ENCODE measurements around the gene METTL2A.

The METTL2A gene, protein sequence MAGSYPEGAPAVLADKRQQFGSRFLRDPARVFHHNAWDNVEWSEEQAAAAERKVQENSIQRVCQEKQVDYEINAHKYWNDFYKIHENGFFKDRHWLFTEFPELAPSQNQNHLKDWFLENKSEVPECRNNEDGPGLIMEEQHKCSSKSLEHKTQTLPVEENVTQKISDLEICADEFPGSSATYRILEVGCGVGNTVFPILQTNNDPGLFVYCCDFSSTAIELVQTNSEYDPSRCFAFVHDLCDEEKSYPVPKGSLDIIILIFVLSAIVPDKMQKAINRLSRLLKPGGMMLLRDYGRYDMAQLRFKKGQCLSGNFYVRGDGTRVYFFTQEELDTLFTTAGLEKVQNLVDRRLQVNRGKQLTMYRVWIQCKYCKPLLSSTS

DNA sequence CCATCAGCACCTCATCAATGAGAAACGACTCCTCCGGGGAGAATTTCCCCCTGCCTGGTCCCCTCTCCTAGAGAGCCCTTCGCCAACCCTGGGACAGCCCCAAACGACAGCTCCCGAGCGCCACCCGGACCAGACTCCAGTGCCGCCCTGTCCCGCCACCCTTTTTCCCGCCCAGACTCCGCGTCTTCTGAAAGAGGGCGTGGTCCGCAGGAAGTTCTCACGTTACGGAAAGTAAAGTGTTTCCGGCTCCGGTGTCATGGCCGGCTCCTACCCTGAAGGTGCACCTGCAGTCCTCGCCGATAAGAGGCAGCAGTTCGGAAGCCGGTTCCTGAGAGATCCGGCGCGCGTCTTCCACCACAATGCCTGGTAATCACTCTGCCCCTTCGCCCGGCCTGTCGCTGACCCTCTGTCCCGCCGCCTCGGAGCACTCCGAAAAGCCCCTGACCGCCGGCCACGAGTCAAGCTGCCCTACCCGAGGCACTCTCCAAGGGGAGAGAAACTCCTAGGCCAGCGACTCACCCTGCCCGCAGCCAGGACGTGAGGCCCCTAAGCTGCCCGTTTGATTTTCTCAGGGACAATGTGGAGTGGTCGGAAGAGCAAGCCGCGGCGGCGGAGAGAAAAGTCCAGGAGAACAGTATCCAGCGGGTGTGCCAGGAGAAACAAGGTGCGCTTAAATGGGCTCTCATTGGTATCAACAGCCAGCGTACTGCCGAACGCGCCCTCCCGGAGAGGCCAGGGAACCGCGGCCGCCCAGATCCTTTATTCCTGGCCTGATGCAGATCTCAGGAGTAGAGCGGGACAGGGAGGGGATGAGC, at the start of gene METTL2A:
TSS of gene METTL2A (plus strand) at position 251 of the 815 bp plus-strand sequence. CDS start at position 257, 6 bp downstream.
- TF ChIP-seq FOXM1 (IDR thresholded peaks at IDR 0.05; ENCODE audit: borderline replicate concordance, low read depth): peak; percentile 29; the same call in 1 of the 2 replicates
- TF ChIP-seq TAF1 (IDR thresholded peaks at IDR 0.05; ENCODE audit: low read depth): peak; percentile 96
- peak; percentile 69 for TF ChIP-seq TCF12 (IDR thresholded peaks at IDR 0.05; ENCODE audit: low read depth)
- TF ChIP-seq, protein P1, sequence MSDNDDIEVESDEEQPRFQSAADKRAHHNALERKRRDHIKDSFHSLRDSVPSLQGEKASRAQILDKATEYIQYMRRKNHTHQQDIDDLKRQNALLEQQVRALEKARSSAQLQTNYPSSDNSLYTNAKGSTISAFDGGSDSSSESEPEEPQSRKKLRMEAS (IDR thresholded peaks at IDR 0.05): peak; percentile 94
- TF ChIP-seq, protein P2, sequence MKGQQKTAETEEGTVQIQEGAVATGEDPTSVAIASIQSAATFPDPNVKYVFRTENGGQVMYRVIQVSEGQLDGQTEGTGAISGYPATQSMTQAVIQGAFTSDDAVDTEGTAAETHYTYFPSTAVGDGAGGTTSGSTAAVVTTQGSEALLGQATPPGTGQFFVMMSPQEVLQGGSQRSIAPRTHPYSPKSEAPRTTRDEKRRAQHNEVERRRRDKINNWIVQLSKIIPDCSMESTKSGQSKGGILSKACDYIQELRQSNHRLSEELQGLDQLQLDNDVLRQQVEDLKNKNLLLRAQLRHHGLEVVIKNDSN (IDR thresholded peaks at IDR 0.05): peak; percentile 26; the same call in 1 of the 2 replicates
- TF ChIP-seq YY1 (IDR thresholded peaks at IDR 0.05; ENCODE audit: low read depth): peak; percentile 97

DNA sequence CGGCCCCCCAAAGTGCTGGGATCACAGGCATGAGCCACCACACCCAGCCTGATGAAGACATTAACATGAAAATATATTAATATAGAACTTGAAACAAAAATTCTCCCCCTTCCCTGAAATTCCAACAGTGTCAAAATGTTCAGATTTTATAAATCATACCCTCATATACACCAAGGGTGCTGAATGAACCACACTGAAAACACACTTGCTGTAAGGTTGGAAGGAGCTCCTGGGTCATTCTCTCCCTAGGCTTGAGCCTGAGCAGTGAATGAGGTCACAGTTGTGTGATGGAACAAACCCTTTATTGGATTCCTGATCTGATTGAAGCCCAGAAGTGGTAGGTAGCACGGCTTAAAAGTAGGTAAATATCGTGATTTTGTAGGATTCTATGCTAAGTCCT, 43.4 kb upstream of the METTL2A start, which contains the start of gene EFCAB3:
TSS of gene EFCAB3 (plus strand) at position 301 of the 400 bp plus-strand sequence. CDS start 2,427 bp downstream, outside the sequence.
- TF ChIP-seq, protein P1 (IDR thresholded peaks at IDR 0.05): no peak
- no peak for TF ChIP-seq CEBPB (IDR thresholded peaks at IDR 0.05)
- TF ChIP-seq ZBTB7A (IDR thresholded peaks at IDR 0.05; ENCODE audit: low read depth): no peak
- TF ChIP-seq EP300 (IDR thresholded peaks at IDR 0.05; ENCODE audit: borderline replicate concordance): no peak
- TF ChIP-seq FOXM1 (IDR thresholded peaks at IDR 0.05; ENCODE audit: borderline replicate concordance, low read depth): no peak
- TF ChIP-seq TAF1 (IDR thresholded peaks at IDR 0.05; ENCODE audit: low read depth): no peak
- no peak for TF ChIP-seq NFIC (IDR thresholded peaks at IDR 0.05)
- TF ChIP-seq RAD21 (IDR thresholded peaks at IDR 0.05; ENCODE audit: low read depth): no peak
- no peak for TF ChIP-seq TCF12 (IDR thresholded peaks at IDR 0.05; ENCODE audit: low read depth)
- TF ChIP-seq, protein P3, sequence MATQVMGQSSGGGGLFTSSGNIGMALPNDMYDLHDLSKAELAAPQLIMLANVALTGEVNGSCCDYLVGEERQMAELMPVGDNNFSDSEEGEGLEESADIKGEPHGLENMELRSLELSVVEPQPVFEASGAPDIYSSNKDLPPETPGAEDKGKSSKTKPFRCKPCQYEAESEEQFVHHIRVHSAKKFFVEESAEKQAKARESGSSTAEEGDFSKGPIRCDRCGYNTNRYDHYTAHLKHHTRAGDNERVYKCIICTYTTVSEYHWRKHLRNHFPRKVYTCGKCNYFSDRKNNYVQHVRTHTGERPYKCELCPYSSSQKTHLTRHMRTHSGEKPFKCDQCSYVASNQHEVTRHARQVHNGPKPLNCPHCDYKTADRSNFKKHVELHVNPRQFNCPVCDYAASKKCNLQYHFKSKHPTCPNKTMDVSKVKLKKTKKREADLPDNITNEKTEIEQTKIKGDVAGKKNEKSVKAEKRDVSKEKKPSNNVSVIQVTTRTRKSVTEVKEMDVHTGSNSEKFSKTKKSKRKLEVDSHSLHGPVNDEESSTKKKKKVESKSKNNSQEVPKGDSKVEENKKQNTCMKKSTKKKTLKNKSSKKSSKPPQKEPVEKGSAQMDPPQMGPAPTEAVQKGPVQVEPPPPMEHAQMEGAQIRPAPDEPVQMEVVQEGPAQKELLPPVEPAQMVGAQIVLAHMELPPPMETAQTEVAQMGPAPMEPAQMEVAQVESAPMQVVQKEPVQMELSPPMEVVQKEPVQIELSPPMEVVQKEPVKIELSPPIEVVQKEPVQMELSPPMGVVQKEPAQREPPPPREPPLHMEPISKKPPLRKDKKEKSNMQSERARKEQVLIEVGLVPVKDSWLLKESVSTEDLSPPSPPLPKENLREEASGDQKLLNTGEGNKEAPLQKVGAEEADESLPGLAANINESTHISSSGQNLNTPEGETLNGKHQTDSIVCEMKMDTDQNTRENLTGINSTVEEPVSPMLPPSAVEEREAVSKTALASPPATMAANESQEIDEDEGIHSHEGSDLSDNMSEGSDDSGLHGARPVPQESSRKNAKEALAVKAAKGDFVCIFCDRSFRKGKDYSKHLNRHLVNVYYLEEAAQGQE (IDR thresholded peaks at IDR 0.05; ENCODE audit: low read depth): no peak
- no peak for TF ChIP-seq CREB1 (IDR thresholded peaks at IDR 0.05; ENCODE audit: low read depth)
- TF ChIP-seq EGR1 (IDR thresholded peaks at IDR 0.05): no peak
- TF ChIP-seq TEAD4 (IDR thresholded peaks at IDR 0.05): no peak
- TF ChIP-seq YY1 (IDR thresholded peaks at IDR 0.05; ENCODE audit: low read depth): no peak

DNA sequence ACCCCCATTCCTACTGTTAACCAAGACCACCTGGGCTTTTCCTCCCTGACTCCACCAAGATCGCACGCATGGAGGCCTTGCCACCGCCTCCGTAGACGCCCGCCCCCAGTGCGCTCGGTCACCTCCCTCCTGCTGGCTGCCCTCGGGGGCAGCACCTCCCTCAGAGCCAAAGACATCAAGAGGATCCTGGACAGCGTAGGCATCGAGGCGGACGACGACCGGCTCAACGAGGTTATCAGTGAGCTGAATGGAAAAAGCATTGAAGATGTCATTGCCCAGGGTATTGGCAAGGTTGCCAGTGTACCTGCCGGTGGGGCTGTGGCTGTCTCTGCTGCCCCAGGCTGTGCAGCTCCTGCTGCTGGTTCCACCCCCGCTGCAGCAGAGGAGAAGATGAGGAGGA, 42.1 kb upstream of the METTL2A start:
- TF ChIP-seq ZBTB7A (IDR thresholded peaks at IDR 0.05; ENCODE audit: low read depth): no peak
- no peak for TF ChIP-seq EP300 (IDR thresholded peaks at IDR 0.05; ENCODE audit: borderline replicate concordance)
- no peak for TF ChIP-seq NFIC (IDR thresholded peaks at IDR 0.05)
- TF ChIP-seq, protein P2 (IDR thresholded peaks at IDR 0.05): no peak
- no peak for TF ChIP-seq CREB1 (IDR thresholded peaks at IDR 0.05; ENCODE audit: low read depth)
- TF ChIP-seq TEAD4 (IDR thresholded peaks at IDR 0.05): no peak
- TF ChIP-seq, protein P3 (IDR thresholded peaks at IDR 0.05; ENCODE audit: low read depth): no peak
- TF ChIP-seq TAF1 (IDR thresholded peaks at IDR 0.05; ENCODE audit: low read depth): no peak
- TF ChIP-seq, protein P1 (IDR thresholded peaks at IDR 0.05): no peak
- no peak for TF ChIP-seq TCF12 (IDR thresholded peaks at IDR 0.05; ENCODE audit: low read depth)
- no peak for TF ChIP-seq RAD21 (IDR thresholded peaks at IDR 0.05; ENCODE audit: low read depth)
- no peak for TF ChIP-seq YY1 (IDR thresholded peaks at IDR 0.05; ENCODE audit: low read depth)
- TF ChIP-seq FOXM1 (IDR thresholded peaks at IDR 0.05; ENCODE audit: borderline replicate concordance, low read depth): no peak
- no peak for TF ChIP-seq EGR1 (IDR thresholded peaks at IDR 0.05)
- no peak for TF ChIP-seq CEBPB (IDR thresholded peaks at IDR 0.05)

DNA sequence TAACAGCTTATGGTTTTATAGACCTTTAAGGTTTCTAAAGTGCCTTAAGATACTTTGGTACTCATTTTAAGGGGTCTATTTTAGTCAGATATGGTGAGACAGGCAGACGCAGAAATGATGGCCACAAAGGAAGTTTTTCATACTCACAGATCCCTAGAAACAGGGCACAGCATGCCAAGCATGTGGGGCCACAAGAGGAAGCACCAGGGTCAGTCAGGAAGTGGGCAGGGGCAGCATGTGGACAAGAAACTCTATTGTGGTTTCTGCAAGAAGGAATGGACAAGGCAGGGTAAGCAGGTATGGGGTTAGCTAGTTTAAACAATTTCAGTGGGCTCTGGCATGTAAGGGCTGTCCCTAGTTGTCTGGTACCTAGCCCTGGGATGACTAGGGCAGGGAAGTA, 34.8 kb upstream of the METTL2A start:
- TF ChIP-seq RAD21 (IDR thresholded peaks at IDR 0.05; ENCODE audit: low read depth) (no peak), FOXM1 (IDR thresholded peaks at IDR 0.05; ENCODE audit: borderline replicate concordance, low read depth) (no peak), TCF12 (IDR thresholded peaks at IDR 0.05; ENCODE audit: low read depth) (no peak), TEAD4 (IDR thresholded peaks at IDR 0.05) (no peak), CEBPB (IDR thresholded peaks at IDR 0.05) (no peak), TAF1 (IDR thresholded peaks at IDR 0.05; ENCODE audit: low read depth) (no peak), ZBTB7A (IDR thresholded peaks at IDR 0.05; ENCODE audit: low read depth) (no peak), EP300 (IDR thresholded peaks at IDR 0.05; ENCODE audit: borderline replicate concordance) (no peak), NFIC (IDR thresholded peaks at IDR 0.05) (no peak), YY1 (IDR thresholded peaks at IDR 0.05; ENCODE audit: low read depth) (no peak), CREB1 (IDR thresholded peaks at IDR 0.05; ENCODE audit: low read depth) (no peak), EGR1 (IDR thresholded peaks at IDR 0.05) (no peak)
- TF ChIP-seq, protein P2 (IDR thresholded peaks at IDR 0.05): no peak
- TF ChIP-seq, protein P1 (IDR thresholded peaks at IDR 0.05): no peak
- TF ChIP-seq, protein P3 (IDR thresholded peaks at IDR 0.05; ENCODE audit: low read depth): no peak
